HepG2 (cell line): ENCODE data around the gene PPAT. TPM values are rescaled to one million over a fixed set of nuclear protein-coding genes. Genes with fewer than 3 reads are reported as not detected.

ENCODE experiments used
- FOSL2 ChIP-seq: sonication (generic); formaldehyde crosslinking; IDR thresholded peaks from 2 replicates; pipeline ENCODE4 v1.4.0; 2020; ENCODE audit warnings: missing genetic modification reagents
- HDAC1 ChIP-seq: sonication (generic); formaldehyde crosslinking; IDR thresholded peaks from 2 replicates; pipeline ENCODE4 v1.5.1; 2020; ENCODE audit warnings: mild to moderate bottlenecking, missing genetic modification reagents
- NCOA1 ChIP-seq: sonication (generic); formaldehyde crosslinking; IDR thresholded peaks from 2 replicates; pipeline ENCODE4 v1.9.0; 2021; ENCODE audit warnings: missing genetic modification reagents
- NFKBIZ ChIP-seq: IDR thresholded peaks from 2 replicates; pipeline ENCODE4 v1.6.1; 2018; ENCODE audit warnings: missing genetic modification reagents, missing compliant biosample characterization
- PHB2 ChIP-seq: fragments of 450-650 bp; IDR thresholded peaks from 2 replicates; pipeline ENCODE4 v1.6.1; 2018; ENCODE audit not compliant: partially characterized antibody
- RBAK ChIP-seq: sonication (generic); formaldehyde crosslinking; IDR thresholded peaks from 2 replicates; pipeline ENCODE4 v1.5.1; 2020; ENCODE audit warnings: mild to moderate bottlenecking, missing genetic modification reagents
- RBM39 ChIP-seq: fragments of 200-400 bp; formaldehyde crosslinking; IDR thresholded peaks from one replicate; pipeline ENCODE4 v1.6.1; 2018; ENCODE audit warnings: antibody characterized with exemption, mild to moderate bottlenecking, low read depth, low read length; ENCODE audit not compliant: poor library complexity, severe bottlenecking
- STAG1 ChIP-seq: sonication (generic); formaldehyde crosslinking; IDR thresholded peaks from 2 replicates; pipeline ENCODE4 v1.4.0; 2020; ENCODE audit warnings: missing genetic modification reagents
- SYNCRIP ChIP-seq: fragments of 200-400 bp; formaldehyde crosslinking; IDR thresholded peaks from 2 replicates; pipeline ENCODE4 v1.6.1; 2018; ENCODE audit warnings: mild to moderate bottlenecking, low read depth, low read length; ENCODE audit not compliant: insufficient read depth
- TBL1XR1 ChIP-seq: fragments of 150-350 bp; IDR thresholded peaks from 2 replicates; pipeline ENCODE4 v1.6.1; 2014; ENCODE audit warnings: borderline replicate concordance, low read length; ENCODE audit not compliant: partially characterized antibody
- TRIM24 ChIP-seq: sonication (generic); formaldehyde crosslinking; IDR thresholded peaks from 2 replicates; pipeline ENCODE4 v1.8.0; 2022; ENCODE audit warnings: mild to moderate bottlenecking, missing genetic modification reagents
- TSC22D2 ChIP-seq: sonication (generic); formaldehyde crosslinking; IDR thresholded peaks from 2 replicates; pipeline ENCODE4 v1.5.1; 2020; ENCODE audit warnings: missing genetic modification reagents, mild to moderate bottlenecking, borderline replicate concordance
- XRCC5 ChIP-seq: fragments of 200-400 bp; formaldehyde crosslinking; optimal IDR thresholded peaks from 2 replicates; pipeline ENCODE3; 2017; ENCODE audit warnings: mild to moderate bottlenecking, low read length
- YEATS2 ChIP-seq: sonication (generic); formaldehyde crosslinking; IDR thresholded peaks from 2 replicates; pipeline ENCODE4 v1.4.0; 2020; ENCODE audit warnings: missing genetic modification reagents, borderline replicate concordance
- ZBTB7B ChIP-seq: sonication (generic); formaldehyde crosslinking; IDR thresholded peaks from 2 replicates; pipeline ENCODE4 v1.4.0; 2020; ENCODE audit warnings: missing genetic modification reagents
- ZC3H4 ChIP-seq: sonication (generic); formaldehyde crosslinking; IDR thresholded peaks from 2 replicates; pipeline ENCODE4 v1.4.0; 2020; ENCODE audit warnings: missing genetic modification reagents, borderline replicate concordance
- ZNF234 ChIP-seq: sonication (generic); formaldehyde crosslinking; conservative IDR thresholded peaks from 2 replicates; pipeline ENCODE4 v1.5.1; 2020; ENCODE audit warnings: mild to moderate bottlenecking, missing genetic modification reagents
- ZNF264 ChIP-seq: sonication (generic); formaldehyde crosslinking; IDR thresholded peaks from 2 replicates; pipeline ENCODE4 v1.4.0; 2020; ENCODE audit warnings: missing genetic modification reagents
- ZNF30 ChIP-seq: sonication (generic); formaldehyde crosslinking; IDR thresholded peaks from 2 replicates; pipeline ENCODE4 v1.5.0; 2020; ENCODE audit warnings: mild to moderate bottlenecking, missing genetic modification reagents
- ZNF333 ChIP-seq: sonication (generic); formaldehyde crosslinking; IDR thresholded peaks from 2 replicates; pipeline ENCODE4 v1.4.0; 2020; ENCODE audit warnings: mild to moderate bottlenecking, missing genetic modification reagents, borderline replicate concordance
- ZNF788 ChIP-seq: sonication (generic); formaldehyde crosslinking; IDR thresholded peaks from 2 replicates; pipeline ENCODE4 v1.5.0; 2020; ENCODE audit warnings: mild to moderate bottlenecking, missing genetic modification reagents, borderline replicate concordance
- polyA plus RNA-seq, 8 experiments: library from polyadenylated mRNA; depleted of rRNA in 3 of 8; stranded (reverse) in 7 of 8; unstranded in 1 of 8; fragments of >200 nt; fragmentation: Illumina TruSeq in 4 of 8; extraction: Trizol in 4 of 8; gene quantifications; 2 replicates each; pipeline versions ENCODE4 v1.2.1 to v1.2.3, GENCODE V29; 2011 to 2016; ENCODE audit warnings: low read depth in 4 of 8, missing spikeins in 1 of 8, mixed read lengths in 1 of 8; ENCODE audit not compliant: insufficient read depth in 1 of 8
- total RNA-seq, 5 experiments: library from RNA; depleted of rRNA; stranded (reverse); fragments of >200 nt; fragmentation: Illumina TruSeq; extraction: Trizol; gene quantifications; 2 replicates each; pipeline ENCODE4 v1.2.3, GENCODE V29; 2016; ENCODE audit warnings: low read depth in 1 of 5
- TF ChIP-seq, protein P1 (sequence below): IDR thresholded peaks from 2 replicates; pipeline ENCODE4 v1.6.1; 2016; ENCODE audit warnings: missing genetic modification reagents, missing compliant biosample characterization
- TF ChIP-seq, protein P2 (sequence below): sonication (generic); formaldehyde crosslinking; IDR thresholded peaks from 2 replicates; pipeline ENCODE4 v1.5.0; 2020; ENCODE audit warnings: missing genetic modification reagents
- TF ChIP-seq, protein P3 (sequence below), 2 experiments: sonication (generic) in 1 of 2; formaldehyde crosslinking in 1 of 2; IDR thresholded peaks; 2 replicates each; pipeline versions ENCODE4 v1.4.0 to v1.6.1; 2016 to 2020; ENCODE audit warnings: borderline replicate concordance in 1 of 2, low read depth in 1 of 2, mild to moderate bottlenecking in 1 of 2, missing genetic modification reagents in 1 of 2
- TF ChIP-seq, protein P4 (sequence below): sonication (generic); formaldehyde crosslinking; IDR thresholded peaks from 2 replicates; pipeline ENCODE4 v1.4.0; 2020; ENCODE audit warnings: mild to moderate bottlenecking, missing genetic modification reagents

The PPAT gene
- total and polyA plus RNA-seq, 2 of the 13 experiments (the other 11 are each of a cell fraction or from before 2014, with no cell fraction given) = 16.9 to 62.6 TPM

DNA sequence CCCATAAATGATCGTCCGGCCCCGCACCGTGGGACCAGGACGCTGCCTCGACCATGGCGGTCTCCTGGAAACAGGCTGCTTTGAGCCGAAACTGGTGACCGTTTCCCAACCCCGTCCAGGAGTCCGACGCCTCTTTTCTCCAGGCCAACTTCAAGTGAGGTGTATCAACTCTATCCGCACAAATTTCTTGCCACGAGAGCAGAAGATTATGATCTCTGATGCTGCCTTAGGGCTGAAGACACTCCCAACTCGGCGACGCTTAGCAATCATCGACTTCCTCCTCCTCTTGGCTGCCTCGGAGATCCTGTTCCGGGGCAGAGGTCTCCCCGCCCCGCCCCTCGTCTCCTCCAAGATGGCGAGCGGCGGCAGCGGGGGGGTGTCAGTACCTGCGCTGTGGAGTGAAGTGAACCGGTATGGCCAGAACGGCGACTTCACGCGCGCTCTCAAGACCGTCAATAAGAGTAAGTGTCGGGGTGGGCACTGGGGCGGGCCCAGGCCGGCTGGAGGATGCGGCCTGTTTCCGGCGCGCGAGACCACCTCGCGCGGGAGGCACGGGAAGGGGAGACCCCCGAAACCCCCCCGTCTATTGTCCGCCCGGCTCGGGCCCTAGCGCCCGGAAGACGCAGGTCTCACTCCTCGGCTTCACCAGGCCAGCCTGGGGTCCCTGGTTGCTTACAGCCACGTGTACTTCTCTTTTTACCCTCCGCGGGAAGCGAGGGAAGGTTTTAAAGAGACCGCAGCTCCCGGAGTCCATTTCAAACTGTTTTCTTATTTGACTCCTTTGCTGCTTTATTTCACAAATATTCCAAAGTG lies 32.1 kb upstream of the PPAT start, which contains the start of gene SRP72 (continued):
- TF ChIP-seq ZNF333 (no peak; the same call in 1 of the 2 replicates), ZBTB7B (peak; percentile 89), SYNCRIP (no peak), ZC3H4 (no peak), TSC22D2 (CRISPR knock-in tag) (peak; percentile 79), RBM39 (peak; percentile 81), TRIM24 (CRISPR knock-in tag) (no peak), YEATS2 (peak; percentile 75; the same call in 1 of the 2 replicates), STAG1 (CRISPR knock-in tag) (no peak), HDAC1 (CRISPR knock-in tag) (peak; percentile 64), PHB2 (no peak), FOSL2 (CRISPR knock-in tag) (peak; percentile 20; the same call in 1 of the 2 replicates), ZNF264 (CRISPR knock-in tag) (no peak), TBL1XR1 (no peak), NCOA1 (CRISPR knock-in tag) (no peak), ZNF30 (CRISPR knock-in tag) (no peak), ZNF788 (no peak), ZNF234 (CRISPR knock-in tag) (no peak), NFKBIZ (CRISPR knock-in tag) (peak; percentile 56; the same call in 1 of the 2 replicates), RBAK (no peak), XRCC5 (no peak)
- TF ChIP-seq, protein P1, sequence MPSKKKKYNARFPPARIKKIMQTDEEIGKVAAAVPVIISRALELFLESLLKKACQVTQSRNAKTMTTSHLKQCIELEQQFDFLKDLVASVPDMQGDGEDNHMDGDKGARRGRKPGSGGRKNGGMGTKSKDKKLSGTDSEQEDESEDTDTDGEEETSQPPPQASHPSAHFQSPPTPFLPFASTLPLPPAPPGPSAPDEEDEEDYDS (CRISPR knock-in tag) = peak; percentile 71; the same call in 1 of the 2 replicates
- TF ChIP-seq, protein P2, sequence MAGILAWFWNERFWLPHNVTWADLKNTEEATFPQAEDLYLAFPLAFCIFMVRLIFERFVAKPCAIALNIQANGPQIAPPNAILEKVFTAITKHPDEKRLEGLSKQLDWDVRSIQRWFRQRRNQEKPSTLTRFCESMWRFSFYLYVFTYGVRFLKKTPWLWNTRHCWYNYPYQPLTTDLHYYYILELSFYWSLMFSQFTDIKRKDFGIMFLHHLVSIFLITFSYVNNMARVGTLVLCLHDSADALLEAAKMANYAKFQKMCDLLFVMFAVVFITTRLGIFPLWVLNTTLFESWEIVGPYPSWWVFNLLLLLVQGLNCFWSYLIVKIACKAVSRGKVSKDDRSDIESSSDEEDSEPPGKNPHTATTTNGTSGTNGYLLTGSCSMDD (CRISPR knock-in tag) = no peak
- TF ChIP-seq, protein P3, sequence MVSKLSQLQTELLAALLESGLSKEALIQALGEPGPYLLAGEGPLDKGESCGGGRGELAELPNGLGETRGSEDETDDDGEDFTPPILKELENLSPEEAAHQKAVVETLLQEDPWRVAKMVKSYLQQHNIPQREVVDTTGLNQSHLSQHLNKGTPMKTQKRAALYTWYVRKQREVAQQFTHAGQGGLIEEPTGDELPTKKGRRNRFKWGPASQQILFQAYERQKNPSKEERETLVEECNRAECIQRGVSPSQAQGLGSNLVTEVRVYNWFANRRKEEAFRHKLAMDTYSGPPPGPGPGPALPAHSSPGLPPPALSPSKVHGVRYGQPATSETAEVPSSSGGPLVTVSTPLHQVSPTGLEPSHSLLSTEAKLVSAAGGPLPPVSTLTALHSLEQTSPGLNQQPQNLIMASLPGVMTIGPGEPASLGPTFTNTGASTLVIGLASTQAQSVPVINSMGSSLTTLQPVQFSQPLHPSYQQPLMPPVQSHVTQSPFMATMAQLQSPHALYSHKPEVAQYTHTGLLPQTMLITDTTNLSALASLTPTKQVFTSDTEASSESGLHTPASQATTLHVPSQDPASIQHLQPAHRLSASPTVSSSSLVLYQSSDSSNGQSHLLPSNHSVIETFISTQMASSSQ (IDR thresholded peaks at IDR 0.05; ENCODE audit: low read depth) = no peak
- TF ChIP-seq, protein P3 (CRISPR knock-in tag; IDR thresholded peaks at IDR 0.05; ENCODE audit: borderline replicate concordance) = no peak
- TF ChIP-seq, protein P4, sequence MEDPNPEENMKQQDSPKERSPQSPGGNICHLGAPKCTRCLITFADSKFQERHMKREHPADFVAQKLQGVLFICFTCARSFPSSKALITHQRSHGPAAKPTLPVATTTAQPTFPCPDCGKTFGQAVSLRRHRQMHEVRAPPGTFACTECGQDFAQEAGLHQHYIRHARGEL (CRISPR knock-in tag) = no peak
